ENCODE measurements around the gene EEFSEC. TPM values are rescaled to one million over a fixed set of nuclear protein-coding genes. Genes with fewer than 3 reads are reported as not detected.

EEFSEC gene
- total and polyA plus RNA-seq, 8 donors = 5.9 to 9.8 (median 7.4) TPM

- FAIRE-seq (no peak), ATAC-seq (no peak), DNase-seq (no peak)
- no peak overlapping the region for H3K4me3 ChIP-seq
- peaks cover 0 to 2% (median 0%) of the 10 kb centered on the region in 3 donors for H3K36me3 ChIP-seq
- 93% methylated on average over 2 of the region's 2 CpGs for WGBS, 2 donors
- H3K27me3 ChIP-seq = no peaks in the 10 kb centered on the region
- peaks cover 30 to 46% (median 38%) of the 10 kb centered on the region in 3 donors for H3K4me1 ChIP-seq
- TF ChIP-seq CTCF (IDR thresholded peaks at IDR 0.05) = no peak
- intact Hi-C loops (cut with DNase I) = no loop called here
- no peak overlapping the region for H3K27ac ChIP-seq
- no peaks in the 10 kb centered on the region for H3K9me3 ChIP-seq
These were observed 193.3 kb downstream of the EEFSEC start for GRCh38 chr3:128346562-128346961.

- Histone ChIP-seq H3K27me3 (no peaks in the 10 kb centered on the region), H3K4me3 (no peak overlapping the region), H3K9me3 (no peaks in the 10 kb centered on the region), H3K27ac (no peak overlapping the region), H3K36me3 (no peaks in the 10 kb centered on the region), H3K4me1 (peaks cover 31 to 49% (median 38%) of the 10 kb centered on the region in 3 donors)
- ATAC-seq = no peak
- no peak for TF ChIP-seq CTCF (IDR thresholded peaks at IDR 0.05)
- no peak for FAIRE-seq
- intact Hi-C loops (cut with DNase I) = no loop called here
- no peak for DNase-seq
These were observed 194.0 kb downstream of the EEFSEC start for GRCh38 chr3:128347282-128347681.

- ATAC-seq = no peak
These were observed 194.8 kb downstream of the EEFSEC start for GRCh38 chr3:128348075-128348474.

GRCh38 chr3:128348805-128349531 is 195.7 kb downstream of the EEFSEC start:
- peak; percentile 3 to 10 (median 4) for ATAC-seq
- peak in 2 of 6 donors; percentile 36 to 52 for DNase-seq
- Histone ChIP-seq H3K9me3 (no peaks in the 10 kb centered on the region), H3K27me3 (no peaks in the 10 kb centered on the region), H3K4me1 (peaks cover 27 to 42% (median 27%) of the 10 kb centered on the region in 3 donors), H3K4me3 (no peak overlapping the region), H3K36me3 (no peaks in the 10 kb centered on the region), H3K27ac (peak overlapping the region; percentile 58 to 77 (median 69))
- no peak for FAIRE-seq
- no peak for TF ChIP-seq CTCF (IDR thresholded peaks at IDR 0.05)
- intact Hi-C loops (cut with DNase I) = no loop called here
- 60 to 70% methylated on average over 5 of the region's 5 CpGs for WGBS, 2 donors

More at GRCh38 chr3:128348075-128348474, 194.8 kb downstream of the EEFSEC start:
- Histone ChIP-seq H3K36me3 (no peaks in the 10 kb centered on the region), H3K4me3 (no peak overlapping the region), H3K9me3 (no peaks in the 10 kb centered on the region), H3K27me3 (no peaks in the 10 kb centered on the region), H3K27ac (peak overlapping the region in 1 of 4 donors; percentile 77), H3K4me1 (peaks cover 30 to 48% (median 34%) of the 10 kb centered on the region in 3 donors)
- DNase-seq = no peak
- intact Hi-C loops (cut with DNase I) = no loop called here
- no peak for TF ChIP-seq CTCF (IDR thresholded peaks at IDR 0.05)
- FAIRE-seq = no peak
- 63 to 75% methylated on average over 4 of the region's 4 CpGs for WGBS, 2 donors

GRCh38 chr3:128349963-128350599 is 196.8 kb downstream of the EEFSEC start:
- FAIRE-seq (no peak), ATAC-seq (peak; percentile 83 to 91 (median 89)), DNase-seq (peak; percentile 82 to 96 (median 94))
- peaks cover 31 to 45% (median 35%) of the 10 kb centered on the region in 3 donors for H3K4me1 ChIP-seq
- no peak for TF ChIP-seq CTCF (IDR thresholded peaks at IDR 0.05)
- H3K27me3 ChIP-seq = no peaks in the 10 kb centered on the region
- H3K9me3 ChIP-seq = no peaks in the 10 kb centered on the region
- intact Hi-C loops (cut with DNase I) = no loop called here
- no peaks in the 10 kb centered on the region for H3K36me3 ChIP-seq
- WGBS, 2 donors = 36 to 42% methylated on average over 11 to 12 of the region's 12 CpGs
- H3K27ac ChIP-seq = peak overlapping the region; percentile 67 to 77 (median 72)
- H3K4me3 ChIP-seq = no peak overlapping the region

Measured in pancreas (tissue), 10 donors.